ENCODE data around the gene TMEM123.
A peak's percentile ranks its signal among the peaks of the same experiment; 100 is the strongest.
"Not testable (repeated sequence)": the region's sequence is repeated elsewhere in the genome, so short reads cannot be mapped to it uniquely, and the experiment has no call there.

Gene TMEM123

DNA sequence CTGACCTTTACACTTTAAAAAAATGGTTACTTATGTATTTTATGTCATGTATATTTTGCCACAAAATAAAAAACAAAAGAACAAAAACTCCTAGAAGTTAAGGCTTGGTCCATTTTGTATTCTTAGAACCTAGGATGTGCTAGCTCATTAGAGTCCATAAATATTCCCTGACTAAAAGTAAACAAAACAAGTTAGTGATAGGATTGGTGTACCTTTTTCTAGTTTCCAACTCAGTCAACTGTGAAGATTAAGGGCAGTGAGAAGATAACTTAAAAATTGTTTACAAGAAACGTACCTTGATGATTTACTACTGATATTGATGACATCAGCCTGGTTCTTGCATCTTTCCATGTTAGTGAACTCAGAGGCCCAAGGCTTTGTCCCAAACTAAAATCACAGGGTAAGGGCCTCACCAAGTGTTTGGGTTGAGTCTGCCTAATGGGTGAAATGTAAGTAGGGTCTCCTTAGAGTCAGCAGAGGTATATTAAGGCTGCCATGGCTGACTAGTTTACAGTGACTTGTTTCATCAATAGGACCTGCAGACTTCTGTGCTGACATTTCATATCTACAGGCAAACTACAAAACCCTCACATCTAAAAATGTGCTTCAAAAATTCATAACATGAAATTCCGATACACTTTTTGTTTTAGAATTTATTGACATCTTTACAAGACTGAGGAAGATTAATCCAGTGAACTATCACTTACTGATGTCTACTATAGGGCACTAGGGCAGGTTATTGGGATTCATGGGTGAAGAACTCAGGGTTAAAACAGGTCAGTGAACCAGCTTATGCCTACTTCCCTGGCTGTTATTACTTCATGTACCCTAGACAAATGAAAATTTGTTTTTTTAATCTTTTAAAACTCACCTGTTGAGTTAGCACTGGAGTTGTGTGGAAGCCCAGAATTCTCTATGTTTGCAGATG, 4.4 kb downstream of the TMEM123 start:
- no peak for DNase-seq

DNA sequence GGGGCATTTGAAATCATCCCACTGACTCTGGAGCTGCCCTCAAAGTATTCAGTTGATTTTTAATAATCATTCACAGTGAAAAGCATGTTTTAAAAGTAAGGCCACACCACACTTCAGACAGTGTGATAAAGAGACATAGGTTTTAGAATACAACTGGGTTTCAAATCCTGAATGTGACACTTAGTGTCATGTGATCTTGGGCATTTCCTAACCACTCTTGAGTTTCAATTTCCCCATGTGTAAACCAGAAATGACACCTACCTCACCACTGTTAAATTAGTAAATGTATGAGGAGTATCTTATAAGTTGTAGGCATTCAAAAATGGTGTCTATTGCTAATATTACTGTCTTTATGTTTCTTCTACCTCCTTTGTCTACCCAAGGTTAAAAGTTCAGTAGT, 5.4 kb downstream of the TMEM123 start:
- no peak for DNase-seq

DNA sequence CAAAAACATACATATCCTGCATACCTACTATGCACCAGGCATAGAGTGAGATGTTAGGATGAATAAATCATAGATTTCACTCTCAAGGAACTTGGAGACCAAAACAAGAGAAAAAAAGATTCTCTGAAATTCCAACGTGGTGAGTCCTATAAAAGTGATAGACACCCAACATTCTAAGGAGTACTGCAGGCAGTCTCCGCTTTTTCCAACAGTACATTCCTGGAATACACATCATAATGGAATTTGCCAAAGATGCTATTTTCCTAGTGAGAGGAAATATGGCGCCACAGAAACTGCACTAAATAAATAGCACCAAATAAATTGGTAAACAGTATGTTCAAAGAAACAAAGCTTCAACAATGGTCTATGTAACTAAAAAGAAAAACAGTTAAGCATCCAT, 6.0 kb downstream of the TMEM123 start:
- DNase-seq: no peak

DNA sequence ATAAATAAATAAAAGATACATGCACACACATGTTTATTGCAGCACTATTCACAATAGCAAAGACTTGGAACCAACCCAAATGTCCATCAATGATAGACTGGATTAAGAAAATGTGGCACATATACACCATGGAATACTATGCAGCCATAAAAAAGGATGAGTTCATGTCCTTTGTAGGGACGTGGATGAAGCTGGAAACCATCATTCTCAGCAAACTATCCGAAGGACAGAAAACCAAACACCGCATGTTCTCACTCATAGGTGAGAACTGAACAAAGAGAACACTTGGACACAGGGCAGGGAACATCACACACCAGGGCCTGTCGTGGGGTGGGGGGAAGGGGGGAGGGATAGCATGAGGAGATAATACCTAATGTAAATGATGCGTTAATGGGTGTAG, 7.9 kb downstream of the TMEM123 start:
- not testable (repeated sequence) for DNase-seq

DNA sequence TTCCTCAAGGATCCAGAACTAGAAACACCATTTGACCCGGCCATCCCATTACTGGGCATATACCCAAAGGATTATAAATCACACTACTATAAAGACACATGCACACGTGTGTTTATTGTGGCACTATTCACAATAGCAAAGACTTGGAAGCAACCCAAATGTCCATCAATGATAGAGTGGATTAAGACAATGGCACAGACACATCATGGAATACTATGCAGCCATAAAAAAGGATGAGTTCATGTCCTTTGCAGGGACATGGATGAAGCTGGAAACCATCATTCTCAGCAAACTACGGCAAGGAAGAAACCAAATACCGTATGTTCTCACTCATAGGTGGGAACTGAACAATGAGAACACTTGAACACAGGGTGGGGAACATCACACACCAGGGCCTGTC, 8.4 kb downstream of the TMEM123 start:
- DNase-seq: not testable (repeated sequence)

DNA sequence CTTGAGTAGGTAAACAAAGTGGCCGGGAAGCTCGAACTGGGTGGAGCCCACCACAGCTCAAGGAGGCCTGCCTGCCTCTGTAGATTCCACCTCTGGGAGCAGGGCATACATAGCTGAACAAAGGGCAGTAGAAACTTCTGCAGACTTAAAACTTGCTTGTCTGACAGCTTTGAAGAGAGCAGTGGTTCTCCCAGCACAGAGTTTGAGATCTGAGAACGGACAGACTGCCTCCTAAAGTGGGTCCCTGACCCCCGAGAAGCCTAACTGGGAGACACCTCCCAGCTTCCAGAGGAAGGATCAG, 13.6 kb downstream of the TMEM123 start:
- not testable (repeated sequence) for DNase-seq

DNA sequence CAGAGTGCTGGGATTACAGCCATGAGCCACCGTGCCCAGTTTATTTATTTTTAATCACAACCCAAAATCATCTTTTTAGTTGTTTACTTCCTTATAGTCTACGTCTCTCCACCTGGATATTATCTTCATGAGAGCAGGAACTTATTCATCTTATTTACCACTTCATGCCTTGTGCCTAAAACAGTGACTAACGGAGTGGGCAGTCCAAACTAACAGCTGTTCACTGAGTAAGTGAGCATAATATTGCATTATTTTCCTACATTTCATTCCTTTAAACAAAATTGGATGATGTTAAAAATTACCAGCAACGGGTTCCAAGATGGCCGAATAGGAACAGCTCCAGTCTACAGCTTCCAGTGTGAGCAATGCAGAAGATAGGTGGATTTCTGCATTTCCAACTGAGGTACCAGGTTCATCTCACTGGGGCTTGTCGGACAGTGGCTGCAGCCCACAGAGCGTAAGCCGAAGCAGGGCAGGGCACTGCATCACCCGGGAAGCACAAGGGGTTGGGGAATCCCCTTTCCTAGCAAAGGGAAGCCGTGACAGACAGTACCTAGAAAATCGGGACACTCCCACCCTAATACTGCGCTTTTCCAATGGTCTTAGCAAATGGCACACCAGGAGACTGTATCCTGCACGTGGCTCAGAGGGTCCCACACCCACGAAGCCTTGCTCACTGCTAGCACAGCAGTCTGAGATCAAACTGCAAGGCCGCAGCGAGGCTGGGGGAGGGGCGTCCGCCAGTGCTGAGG, 14.1 kb downstream of the TMEM123 start:
- peak in 1 of 2 experiments; percentile 31 for DNase-seq

DNA sequence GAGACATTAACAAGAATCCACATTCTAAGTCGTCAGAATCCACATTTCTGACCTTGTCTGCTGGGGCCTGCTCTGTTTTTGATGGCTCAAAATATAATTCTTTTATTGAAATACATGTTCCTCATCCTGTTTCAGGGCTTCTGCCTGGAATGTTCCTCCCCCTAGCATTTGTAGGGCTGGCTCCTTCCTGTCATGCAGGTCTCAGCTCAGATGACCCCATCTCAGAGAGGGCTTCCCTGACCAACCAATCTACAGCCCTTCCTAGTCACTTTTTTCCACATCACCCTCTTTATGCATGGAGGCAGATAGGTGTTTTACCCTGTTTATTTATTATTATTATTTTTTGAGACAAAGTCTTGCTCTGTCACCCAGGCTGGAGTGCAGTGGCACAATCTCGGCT, 14.8 kb downstream of the TMEM123 start:
- DNase-seq: no peak

DNA sequence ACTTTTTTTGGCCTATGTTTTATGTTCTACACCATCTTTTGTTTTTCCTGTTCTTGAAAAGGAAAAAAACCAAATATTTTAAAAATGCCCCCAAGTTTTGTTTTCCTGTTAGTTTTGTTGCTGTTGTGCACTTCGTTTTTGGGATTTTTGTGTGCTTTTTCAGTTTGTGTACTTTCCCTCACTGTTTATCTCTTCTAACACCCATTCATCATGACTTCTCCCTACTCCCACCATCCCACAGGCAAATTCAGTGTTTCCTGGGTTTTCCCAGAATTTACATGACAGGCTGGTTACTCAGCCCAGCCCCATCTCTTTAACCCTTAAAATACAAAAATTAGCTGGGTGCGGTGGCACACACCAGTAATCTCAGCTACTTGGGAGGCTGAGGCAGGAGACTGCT, 15.6 kb downstream of the TMEM123 start:
- DNase-seq: no peak

DNA sequence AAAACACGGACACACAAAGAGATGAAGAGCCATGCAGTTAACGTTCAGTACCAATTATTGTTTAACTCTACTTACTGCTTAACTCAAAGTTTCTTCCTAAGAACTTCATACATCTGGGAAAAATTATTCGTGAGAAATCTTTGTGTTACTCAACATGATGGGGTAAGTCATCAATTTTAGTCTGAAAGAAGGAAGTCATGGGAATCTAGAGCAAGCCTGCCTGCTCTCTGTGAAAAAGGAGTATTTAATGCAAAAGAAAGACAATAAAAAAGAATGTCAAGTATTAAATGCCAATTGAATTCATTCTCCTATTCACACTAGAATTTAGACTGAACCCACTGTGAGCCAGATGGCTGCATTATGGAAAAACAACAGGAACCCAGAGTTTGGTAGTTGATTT, 16.0 kb downstream of the TMEM123 start:
- DNase-seq: no peak

DNA sequence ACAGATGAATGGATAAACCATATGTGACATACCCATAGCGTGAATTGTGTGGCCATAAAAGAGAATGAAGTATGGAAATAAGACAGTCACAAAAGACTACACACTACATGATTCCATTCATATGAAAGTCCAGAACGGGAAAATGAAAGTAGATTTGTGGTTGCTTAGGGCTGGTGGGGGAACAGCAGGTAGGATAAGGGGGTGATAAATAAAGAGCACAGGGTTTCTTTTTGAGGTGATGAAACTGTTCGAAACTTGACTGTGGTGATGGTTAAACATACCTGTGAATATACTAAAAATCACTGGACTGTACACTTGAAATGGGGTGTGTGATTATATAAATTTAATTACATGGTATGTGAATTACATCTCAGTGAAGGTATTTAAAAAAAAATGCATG, 16.9 kb downstream of the TMEM123 start:
- no peak for DNase-seq

DNA sequence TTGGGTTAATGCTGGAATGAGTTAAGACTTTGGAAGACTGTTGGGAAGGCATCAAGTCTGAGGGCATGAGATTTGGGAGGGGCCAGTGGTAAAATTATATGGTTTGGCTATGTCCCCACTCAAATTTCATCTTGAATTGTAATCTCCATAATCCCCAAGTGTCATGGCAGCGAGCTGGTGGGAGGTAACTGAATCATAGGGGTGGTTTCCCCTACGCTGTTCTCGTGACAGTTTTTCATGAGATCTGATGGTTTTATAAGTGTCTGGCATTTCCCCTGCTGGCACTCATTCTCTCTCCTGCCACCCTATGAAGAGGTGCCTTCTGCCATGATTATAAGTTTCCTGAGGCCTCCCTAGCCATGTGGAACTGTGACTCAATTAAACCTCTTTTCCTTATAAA, 19.0 kb downstream of the TMEM123 start:
- DNase-seq: not testable (repeated sequence)

DNA sequence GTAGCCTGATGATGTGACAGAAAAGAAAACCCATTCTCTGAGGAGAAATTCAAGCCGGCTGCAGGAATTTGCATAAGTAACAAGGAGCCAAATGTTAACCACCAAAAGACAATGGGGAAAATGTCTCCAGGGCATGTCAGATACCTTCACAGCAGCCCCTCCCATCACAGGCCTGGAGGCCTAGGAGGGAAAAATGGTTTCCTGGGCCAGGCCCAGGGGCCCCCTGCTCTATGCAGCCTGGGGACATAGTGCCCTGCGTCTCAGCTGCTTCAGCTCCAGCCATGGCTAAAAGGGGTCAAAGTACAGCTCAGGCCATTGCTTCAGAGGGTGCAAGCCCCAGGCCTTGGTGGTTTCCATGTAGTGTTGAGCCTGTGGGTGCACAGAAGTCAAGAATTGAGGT, 20.0 kb downstream of the TMEM123 start:
- DNase-seq: not testable (repeated sequence)

DNA sequence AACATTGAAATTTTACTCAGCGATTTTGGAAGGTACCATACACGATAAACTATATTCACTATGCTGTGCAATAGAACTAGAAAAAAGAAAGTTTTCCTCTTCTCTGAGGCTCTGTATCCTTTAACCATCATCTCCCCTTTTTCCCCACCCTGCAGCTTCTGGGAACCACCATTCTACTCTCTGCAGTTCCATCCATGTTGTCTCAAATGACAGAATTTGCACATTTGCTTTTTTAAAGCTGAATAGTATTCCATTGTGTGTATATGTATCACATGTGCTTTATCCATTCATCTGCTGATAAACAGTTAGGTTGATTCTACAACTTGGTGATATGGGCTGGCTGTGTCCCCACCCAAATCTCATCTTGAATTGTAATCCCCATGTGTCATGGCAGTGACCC, 21.2 kb downstream of the TMEM123 start:
- DNase-seq: no peak

DNA sequence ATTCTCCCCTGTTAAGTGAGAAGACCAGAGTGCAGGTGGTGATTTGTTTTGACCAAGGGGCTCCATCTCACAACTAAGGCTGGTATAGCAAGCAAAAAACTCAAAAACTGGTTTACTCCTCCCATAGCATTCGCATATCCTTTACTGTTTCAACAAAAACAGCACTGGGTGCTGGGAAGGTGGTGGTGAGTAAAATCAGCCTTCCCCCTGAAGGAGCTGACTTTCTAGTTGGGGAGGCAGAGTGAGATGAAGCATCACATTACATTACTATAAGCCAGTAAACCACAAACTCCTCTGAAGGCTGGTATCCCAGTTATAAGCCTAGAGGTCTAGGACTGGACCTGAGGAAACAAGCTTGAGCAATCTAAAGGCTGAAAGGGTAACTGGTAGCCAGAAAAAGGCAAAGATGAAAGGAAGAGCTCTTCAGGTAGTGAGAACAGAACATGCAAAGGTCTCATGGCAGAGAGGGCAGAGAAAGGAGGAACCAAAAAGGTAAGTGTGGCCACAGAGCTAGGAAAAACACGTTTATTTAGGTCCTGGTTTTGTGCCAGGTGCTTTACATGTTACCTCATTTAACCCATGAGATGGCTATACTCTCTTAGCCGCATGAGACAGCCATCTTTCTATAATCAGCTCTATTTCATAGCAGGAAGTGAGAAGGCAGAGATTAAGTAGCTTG, 22.3 kb downstream of the TMEM123 start:
- peak in 1 of 2 experiments; percentile 44 for DNase-seq

DNA sequence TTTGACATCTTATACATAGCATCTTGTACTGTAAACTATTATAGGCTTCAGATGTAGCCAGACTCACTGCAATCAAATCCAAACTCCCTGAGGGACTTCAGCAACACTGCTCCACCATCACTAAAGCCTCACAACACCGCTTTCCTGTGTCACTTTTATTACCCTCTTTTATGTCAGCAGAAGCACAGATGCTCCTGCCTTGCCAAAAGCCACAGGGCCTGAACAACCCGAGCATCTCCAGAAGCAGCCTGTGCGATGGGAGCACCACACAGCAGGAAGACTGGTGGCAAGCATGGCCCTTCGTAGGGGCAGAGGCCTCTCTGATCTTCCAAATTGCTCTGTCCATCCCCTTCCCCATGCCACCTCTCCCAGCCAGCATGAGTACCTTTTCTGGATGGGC, 22.9 kb downstream of the TMEM123 start:
- no peak for DNase-seq

DNA sequence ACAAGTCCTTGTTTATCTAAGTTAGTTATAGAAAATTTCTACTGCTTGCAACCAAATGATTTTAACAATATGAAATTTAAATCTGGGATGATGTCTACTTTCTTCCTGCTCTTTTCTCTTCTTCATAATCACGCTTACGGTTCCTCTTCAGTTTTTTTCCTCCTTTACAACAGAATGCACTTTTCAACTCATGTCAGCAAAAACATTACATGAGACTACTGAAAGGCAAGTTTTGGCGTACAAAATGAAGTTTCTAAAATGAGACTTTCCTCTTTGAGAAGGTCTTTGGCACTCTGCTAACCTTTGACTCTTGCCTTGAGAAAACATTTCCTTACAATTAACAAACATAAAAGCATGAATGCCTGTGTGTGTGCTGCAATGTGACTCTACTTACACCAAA, 23.3 kb downstream of the TMEM123 start:
- no peak for DNase-seq

DNA sequence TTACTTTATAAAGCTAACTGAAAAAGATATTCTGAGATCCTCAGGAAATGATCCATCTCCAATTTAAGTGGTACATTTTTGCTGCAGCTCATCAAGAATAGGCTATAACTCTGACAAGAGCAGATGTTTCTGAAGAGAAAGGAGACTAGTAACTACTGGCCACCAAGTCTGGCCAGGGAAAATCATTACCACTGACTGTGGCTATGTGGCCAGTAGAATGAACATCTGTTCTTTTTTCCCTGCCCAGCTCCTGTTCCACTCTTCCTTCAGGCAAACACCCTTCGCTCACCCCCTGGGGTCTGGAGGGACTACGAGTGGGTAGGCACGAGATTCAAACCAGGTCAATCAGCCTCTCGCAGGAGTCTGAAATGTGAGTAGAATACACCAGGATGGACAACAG, 23.9 kb downstream of the TMEM123 start:
- DNase-seq: no peak

DNA sequence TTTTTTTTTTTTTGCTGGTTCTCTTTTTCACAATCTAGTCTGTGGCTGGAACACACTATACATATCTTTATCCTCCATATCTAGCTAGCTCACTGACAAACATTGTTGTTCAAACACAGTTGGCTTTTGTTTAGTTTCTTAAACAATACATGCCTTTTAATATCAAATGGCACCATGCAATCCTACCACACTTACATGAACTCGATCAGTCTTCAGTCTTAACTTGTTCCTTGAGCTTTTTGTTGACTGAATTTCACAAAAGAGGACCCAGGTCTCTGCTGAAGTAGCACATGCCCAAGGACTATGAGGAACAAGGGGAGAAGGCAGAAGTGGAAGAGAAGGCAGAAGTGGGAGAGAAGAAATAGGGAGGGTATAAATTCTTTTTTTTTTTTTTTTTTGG, 25.5 kb downstream of the TMEM123 start:
- no peak for DNase-seq

DNA sequence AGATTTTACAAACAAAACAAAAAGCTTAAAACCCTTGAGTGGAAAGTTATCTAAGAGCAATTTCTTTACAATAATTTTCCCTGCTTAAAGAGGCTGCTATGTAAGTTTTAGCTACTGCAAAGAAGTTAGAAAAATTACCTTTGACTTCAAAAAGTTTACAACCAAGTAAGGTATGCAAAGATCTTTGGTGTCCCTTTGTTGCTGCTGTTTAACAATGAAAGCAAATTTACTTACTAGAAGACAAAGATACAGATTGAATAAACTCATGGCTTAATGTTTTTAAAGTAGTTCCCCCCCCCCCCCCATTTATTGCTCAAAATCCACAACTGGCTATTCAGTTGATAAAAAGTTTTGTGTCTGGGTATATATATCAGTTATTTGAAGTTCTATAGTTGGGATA, 26.0 kb downstream of the TMEM123 start:
- DNase-seq: no peak

DNA sequence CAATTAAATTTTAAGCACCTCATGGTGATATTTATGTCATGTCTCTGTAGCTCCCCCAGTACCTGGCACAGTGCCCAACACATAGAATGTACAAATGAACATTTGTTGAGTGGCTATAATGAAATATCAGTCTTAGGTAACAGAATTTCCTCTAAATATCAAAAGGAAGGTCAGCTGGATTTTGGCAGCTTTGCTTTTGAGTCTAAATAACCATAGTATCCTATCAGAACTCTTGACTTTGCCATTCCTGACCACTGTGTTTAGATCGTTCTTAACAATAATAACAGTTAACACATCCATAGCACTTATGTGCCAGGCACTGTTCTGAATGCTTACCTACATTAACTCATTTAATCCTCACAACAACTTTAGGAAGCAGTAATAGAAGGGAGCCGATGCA, 26.6 kb downstream of the TMEM123 start:
- DNase-seq: no peak

DNA sequence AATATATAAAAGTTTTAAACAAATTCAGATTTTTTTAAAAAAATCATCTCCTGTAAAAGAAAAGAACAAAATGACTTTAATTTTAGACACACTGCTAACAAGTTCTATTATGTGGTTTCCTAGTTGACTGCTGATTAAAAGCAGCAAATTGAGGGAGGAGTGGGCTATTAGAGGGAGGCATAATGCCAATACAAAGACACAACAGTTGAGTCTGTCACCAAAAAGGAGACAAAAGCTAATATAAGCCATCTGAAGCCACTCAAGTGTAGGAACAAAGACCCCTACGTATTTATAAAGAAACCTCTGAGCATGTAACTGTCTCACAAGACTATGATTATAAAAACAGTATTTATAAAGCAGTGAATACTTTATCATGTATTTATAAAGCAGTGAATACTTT, 28.6 kb downstream of the TMEM123 start:
- DNase-seq: no peak

DNA sequence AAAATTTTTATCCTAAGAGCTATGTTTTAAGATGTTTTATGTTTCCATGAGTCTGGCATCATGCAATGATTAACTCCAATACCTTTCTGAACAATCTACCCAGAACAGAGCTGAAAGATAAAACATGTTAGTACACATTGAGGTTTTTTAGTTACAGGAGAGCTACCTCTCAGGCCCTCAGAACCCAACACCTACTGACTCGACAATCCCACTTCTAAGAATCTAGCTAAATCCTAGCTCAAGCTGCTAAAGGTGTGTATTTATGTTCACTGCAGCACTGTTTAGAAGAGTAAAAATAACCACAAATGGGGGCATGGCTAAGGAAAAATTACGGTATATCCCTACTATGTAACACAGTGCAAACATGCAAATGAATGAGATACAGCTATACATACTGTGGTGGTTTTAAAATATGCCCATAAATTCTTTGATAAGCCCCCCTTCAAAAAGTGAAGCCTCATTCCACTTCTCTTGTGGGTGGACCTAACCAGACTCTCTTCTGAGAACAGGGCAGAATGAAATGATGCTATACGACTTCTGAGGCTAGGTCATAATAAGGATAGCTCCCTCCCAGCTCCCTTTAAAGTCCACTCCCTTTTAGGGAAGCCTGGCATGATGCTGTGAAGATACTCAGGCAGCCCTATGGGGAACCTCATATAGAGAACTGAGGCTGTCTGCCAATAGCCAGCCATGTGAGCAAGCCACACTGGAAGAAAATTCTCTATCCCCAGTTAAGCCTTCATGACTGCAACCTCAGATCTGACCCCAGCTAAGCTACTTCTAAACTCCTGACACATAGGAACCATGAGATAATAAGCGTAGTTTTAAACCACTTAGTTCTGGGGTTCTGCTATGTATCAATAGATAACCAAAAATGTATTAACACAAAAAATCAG, 29.5 kb downstream of the TMEM123 start:
- DNase-seq: no peak
